Measurements from ENCODE around the gene FAM234B. TPM values are rescaled to one million over a fixed set of nuclear protein-coding genes. Genes with fewer than 3 reads are reported as not detected.

FAM234B gene, protein sequence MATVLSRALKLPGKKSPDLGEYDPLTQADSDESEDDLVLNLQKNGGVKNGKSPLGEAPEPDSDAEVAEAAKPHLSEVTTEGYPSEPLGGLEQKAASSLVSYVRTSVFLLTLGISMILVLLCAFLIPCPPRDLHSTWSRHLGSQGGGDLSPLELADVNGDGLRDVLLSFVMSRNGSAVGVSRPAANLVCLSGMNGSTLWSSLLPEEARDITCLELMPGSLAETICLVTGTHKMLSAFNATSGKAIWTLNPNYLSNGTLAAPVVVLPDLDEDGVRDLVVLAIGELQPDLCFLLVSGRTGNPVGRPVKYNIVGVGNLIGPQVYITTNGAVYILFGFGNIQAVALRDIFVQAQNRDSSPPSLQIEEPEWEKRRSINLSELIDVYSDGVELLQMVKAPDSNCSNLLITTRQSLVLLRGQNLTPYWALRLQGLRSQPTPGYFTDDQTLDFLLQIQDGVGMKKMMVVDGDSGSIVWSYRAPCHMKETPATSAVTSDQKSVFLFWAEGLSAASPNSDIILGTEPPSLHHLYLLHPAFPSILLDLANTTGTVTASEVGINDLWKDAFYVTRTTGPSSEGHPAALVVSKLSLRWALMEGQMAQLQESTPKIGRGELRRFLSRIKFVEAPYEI
- 3.3 and 5.6 TPM in 2 replicates for total RNA-seq

DNA sequence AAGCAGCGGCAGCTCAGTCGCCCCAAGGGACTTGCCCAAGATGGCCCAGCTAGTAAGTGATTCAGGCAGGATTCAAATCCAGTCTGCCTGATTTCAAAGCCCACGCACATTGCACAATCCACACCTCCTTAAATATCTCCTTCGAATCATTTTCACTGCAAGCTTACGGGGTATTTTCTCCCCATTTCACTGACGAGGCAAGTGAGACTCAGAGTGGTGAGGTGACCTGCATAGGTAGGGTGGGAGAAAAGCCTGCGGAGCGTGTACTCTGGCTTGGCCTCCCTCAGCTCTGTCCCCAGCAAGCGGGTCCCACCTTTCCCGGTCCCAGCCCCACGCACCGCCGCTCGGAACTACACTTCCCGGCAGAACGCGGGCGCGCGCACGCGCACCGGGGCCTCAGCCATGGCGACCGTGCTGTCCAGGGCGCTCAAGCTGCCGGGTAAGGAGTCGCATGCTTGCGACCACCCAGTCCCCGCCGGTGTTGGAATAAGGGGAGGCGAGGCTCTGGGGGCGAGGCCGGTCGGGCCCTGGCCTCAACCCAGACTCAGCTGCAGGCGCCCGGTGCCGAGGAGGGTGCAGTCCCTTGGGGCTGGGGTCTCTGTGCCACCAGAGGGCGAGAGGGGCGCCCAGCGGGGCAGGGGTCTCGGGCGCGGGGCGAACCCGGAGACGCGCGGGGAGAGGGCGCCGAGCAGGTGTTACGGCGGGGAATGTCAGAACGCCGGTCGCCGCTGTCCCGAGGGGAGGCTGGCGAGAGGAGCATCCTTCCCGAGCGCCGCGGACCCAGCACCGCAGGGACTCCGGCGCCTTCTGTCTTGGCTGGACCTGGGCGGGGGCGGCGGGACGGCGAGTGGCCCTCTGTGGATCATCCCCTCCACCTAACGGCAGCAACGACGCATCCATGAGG is at the start of gene FAM234B:
Gene FAM234B (plus strand): TSS at position 380 of the 904 bp plus-strand sequence. CDS start 23 bp downstream, at position 403.
- Histone ChIP-seq H2AFZ (ENCODE audit: low read length) (peak within 1 kb of the TSS; percentile 95), H3K4me1 (ENCODE audit: insufficient read depth, low read length) (peaks cover 16% of the 10 kb centered on the region), H3K27me3 (ENCODE audit: insufficient read depth, low read length) (no peaks in the 10 kb centered on the region), H3K36me3 (ENCODE audit: insufficient read depth, low read length) (no peaks in the 10 kb centered on the region), H3K79me2 (ENCODE audit: insufficient read depth, low read length) (peaks cover 5% of the 10 kb centered on the region), H3K27ac (ENCODE audit: low read depth, low read length) (peak within 1 kb of the TSS; percentile 14), H3K9me3 (ENCODE audit: low read depth, low read length) (no peaks in the 10 kb centered on the region), H3K4me3 (ENCODE audit: insufficient read depth, low read length) (peak within 1 kb of the TSS; percentile 90), H3K4me2 (ENCODE audit: insufficient read depth, low read length) (peak within 1 kb of the TSS; percentile 99), H4K20me1 (ENCODE audit: insufficient read depth, low read length) (no peaks in the 10 kb centered on the region)
- DNase-seq (ENCODE audit: insufficient read length, low spot score, missing footprints): peak; percentile 95
- TF ChIP-seq, protein P1, sequence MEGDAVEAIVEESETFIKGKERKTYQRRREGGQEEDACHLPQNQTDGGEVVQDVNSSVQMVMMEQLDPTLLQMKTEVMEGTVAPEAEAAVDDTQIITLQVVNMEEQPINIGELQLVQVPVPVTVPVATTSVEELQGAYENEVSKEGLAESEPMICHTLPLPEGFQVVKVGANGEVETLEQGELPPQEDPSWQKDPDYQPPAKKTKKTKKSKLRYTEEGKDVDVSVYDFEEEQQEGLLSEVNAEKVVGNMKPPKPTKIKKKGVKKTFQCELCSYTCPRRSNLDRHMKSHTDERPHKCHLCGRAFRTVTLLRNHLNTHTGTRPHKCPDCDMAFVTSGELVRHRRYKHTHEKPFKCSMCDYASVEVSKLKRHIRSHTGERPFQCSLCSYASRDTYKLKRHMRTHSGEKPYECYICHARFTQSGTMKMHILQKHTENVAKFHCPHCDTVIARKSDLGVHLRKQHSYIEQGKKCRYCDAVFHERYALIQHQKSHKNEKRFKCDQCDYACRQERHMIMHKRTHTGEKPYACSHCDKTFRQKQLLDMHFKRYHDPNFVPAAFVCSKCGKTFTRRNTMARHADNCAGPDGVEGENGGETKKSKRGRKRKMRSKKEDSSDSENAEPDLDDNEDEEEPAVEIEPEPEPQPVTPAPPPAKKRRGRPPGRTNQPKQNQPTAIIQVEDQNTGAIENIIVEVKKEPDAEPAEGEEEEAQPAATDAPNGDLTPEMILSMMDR (IDR thresholded peaks at IDR 0.05; ENCODE audit: extremely low read depth, low read depth, low read length): no peak

DNA sequence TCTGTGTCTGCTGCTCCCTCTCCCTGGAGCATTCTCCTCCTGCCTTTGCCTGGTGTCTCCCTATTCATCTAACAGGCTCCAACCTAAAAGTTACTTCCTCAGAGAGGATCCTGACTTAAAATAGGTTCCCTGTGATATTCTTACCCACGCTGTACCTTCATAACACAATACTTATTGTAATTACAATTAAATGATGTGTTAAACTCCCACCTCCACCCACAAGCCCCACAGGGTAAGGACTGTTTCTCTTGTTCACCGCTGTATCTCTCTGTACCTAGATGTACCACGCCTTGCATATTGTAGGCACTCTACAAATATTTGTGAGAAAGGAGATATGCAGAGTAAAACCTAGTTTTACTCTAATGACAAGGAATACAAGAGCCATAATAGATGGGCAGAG is 49.1 kb upstream of the FAM234B start:
- H2AFZ ChIP-seq (ENCODE audit: low read length): no peak overlapping the region
- peaks cover 84% of the 10 kb centered on the region for H3K79me2 ChIP-seq (ENCODE audit: insufficient read depth, low read length)
- no peaks in the 10 kb centered on the region for H3K9me3 ChIP-seq (ENCODE audit: low read depth, low read length)
- DNase-seq (ENCODE audit: insufficient read length, low spot score, missing footprints): no peak
- H3K27ac ChIP-seq (ENCODE audit: low read depth, low read length): no peak overlapping the region
- H3K4me3 ChIP-seq (ENCODE audit: insufficient read depth, low read length): no peak overlapping the region
- H3K36me3 ChIP-seq (ENCODE audit: insufficient read depth, low read length): no peaks in the 10 kb centered on the region
- H3K27me3 ChIP-seq (ENCODE audit: insufficient read depth, low read length): no peaks in the 10 kb centered on the region
- H4K20me1 ChIP-seq (ENCODE audit: insufficient read depth, low read length): peaks cover 21% of the 10 kb centered on the region
- H3K4me2 ChIP-seq (ENCODE audit: insufficient read depth, low read length): no peak overlapping the region
- peaks cover 39% of the 10 kb centered on the region for H3K4me1 ChIP-seq (ENCODE audit: insufficient read depth, low read length)
- TF ChIP-seq, protein P1 (IDR thresholded peaks at IDR 0.05; ENCODE audit: extremely low read depth, low read depth, low read length): no peak

DNA sequence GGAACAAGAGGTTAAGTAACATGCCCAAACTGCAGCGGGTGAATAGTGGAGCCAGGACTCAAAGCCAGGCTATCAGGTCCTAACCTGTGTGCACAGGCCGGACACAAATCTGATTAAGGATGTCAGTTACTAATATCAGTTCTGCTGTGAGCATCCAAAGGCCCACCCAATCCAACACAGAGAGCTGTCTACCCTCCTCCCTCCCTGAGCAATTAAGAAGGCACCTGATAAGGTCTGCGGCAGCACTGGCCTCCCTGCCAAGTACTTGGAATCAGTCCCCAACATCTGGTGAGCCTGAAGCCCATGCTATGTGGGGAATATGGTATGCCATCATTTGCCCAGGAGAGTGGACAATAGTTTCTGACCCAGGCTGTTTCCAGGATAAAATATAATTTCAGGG is 48.0 kb upstream of the FAM234B start:
- Histone ChIP-seq H3K4me3 (ENCODE audit: insufficient read depth, low read length) (no peak overlapping the region), H3K9me3 (ENCODE audit: low read depth, low read length) (no peaks in the 10 kb centered on the region), H3K79me2 (ENCODE audit: insufficient read depth, low read length) (peaks cover 78% of the 10 kb centered on the region), H3K36me3 (ENCODE audit: insufficient read depth, low read length) (no peaks in the 10 kb centered on the region), H3K27me3 (ENCODE audit: insufficient read depth, low read length) (no peaks in the 10 kb centered on the region), H3K4me2 (ENCODE audit: insufficient read depth, low read length) (no peak overlapping the region), H2AFZ (ENCODE audit: low read length) (no peak overlapping the region), H3K4me1 (ENCODE audit: insufficient read depth, low read length) (peaks cover 38% of the 10 kb centered on the region), H4K20me1 (ENCODE audit: insufficient read depth, low read length) (peaks cover 21% of the 10 kb centered on the region), H3K27ac (ENCODE audit: low read depth, low read length) (no peak overlapping the region)
- TF ChIP-seq, protein P1 (IDR thresholded peaks at IDR 0.05; ENCODE audit: extremely low read depth, low read depth, low read length): no peak
- DNase-seq (ENCODE audit: insufficient read length, low spot score, missing footprints): no peak
